D721Med (cell line): ENCODE data around the gene FMOD.
"Not testable (repeated sequence)": the region's sequence is repeated elsewhere in the genome, so short reads cannot be mapped to it uniquely, and the experiment has no call there.

ENCODE experiments used
- DNase-seq: peaks from one replicate; pipeline ENCODE4 v3.0.0; 2011; ENCODE audit warnings: low spot score; ENCODE audit not compliant: insufficient read length
- FAIRE-seq: peaks from 2 replicates; lab custom pipeline; 2011; peaks lifted over from hg19 to GRCh38; lab: Jason Lieb, UNC
- CTCF ChIP-seq: IDR thresholded peaks from 2 replicates; pipeline ENCODE4 v1.5.1; 2012; ENCODE audit warnings: mild to moderate bottlenecking, control low read depth; ENCODE audit not compliant: insufficient read depth; ENCODE audit errors: missing control alignments

The FMOD gene

DNA sequence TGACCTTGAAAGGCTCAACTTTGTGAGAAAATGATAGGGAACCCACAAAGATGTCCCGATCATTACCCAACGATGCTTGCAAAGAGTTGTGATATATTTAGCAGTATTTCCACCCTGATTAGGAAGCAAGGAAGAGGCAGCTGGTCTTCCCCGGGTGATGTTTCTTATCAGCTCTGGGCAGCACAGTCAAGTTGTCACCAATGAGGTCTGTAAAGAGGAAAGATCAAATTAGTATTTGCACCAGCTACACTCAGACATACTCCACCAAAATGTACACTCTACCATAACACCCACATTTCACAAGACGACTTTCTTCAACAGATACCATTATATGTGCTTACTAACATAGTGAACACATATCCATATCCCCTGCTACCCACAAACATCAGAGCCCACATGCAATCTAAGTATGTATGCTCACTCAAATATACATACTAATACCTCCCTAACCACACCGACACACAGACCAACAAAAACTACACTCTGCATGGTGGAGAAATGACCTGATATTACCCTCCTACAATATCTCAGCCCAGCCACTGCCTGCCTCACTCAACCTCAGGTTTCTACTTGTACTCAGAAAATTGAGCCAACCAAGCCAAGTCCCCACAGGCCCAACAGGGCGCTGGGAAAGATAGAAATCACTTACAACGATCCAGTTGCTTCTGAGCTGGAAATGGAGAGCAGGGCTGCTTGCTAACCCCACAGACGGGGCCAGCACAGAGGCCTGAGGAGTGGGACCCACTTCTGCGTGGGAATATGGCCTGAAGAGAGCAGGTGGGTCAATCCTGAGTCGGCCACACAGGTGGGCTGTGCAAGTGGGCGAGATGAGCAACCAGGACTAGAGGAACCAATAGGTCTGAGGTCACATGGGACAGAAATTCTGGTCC is 50.2 kb downstream of the FMOD start:
- DNase-seq (no peak), FAIRE-seq (no peak)
- no peak for TF ChIP-seq CTCF

DNA sequence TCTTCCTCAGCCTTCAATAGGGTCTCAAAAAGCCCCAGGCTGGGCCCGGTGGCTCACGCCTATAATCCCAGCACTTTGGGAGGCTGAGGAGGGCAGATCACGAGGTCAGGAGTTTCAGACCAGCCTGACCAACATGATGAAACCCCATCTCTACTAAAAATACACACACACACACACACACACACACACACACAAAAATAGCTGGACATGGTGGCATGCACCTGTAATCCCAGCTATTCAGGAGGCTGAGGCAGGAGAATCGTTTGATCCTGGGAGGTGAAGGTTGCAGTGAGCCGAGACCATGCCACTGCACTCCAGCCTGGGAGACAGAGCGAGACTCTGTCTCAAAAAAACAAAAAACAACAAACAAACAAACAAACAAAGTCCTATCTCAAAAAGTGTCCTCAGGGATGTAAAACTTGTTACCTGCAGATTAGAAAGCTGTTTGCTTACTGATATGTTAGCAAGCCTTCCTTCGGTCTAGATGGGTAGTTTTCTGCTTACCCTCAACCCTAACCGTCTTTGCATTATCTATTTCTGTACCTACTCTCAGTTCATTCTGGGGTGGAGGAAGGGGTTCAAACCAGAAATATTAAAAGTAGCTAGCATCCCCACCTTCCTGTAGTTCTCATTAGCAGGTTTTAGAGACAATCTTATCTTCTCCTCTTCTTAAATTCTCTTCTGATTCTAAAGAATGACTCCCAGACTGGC is 51.0 kb downstream of the FMOD start:
- not testable (repeated sequence) for DNase-seq, FAIRE-seq

- no peak for FAIRE-seq
Measured at GRCh38 chr1:203299169-203299568, 51.8 kb downstream of the FMOD start.

DNA sequence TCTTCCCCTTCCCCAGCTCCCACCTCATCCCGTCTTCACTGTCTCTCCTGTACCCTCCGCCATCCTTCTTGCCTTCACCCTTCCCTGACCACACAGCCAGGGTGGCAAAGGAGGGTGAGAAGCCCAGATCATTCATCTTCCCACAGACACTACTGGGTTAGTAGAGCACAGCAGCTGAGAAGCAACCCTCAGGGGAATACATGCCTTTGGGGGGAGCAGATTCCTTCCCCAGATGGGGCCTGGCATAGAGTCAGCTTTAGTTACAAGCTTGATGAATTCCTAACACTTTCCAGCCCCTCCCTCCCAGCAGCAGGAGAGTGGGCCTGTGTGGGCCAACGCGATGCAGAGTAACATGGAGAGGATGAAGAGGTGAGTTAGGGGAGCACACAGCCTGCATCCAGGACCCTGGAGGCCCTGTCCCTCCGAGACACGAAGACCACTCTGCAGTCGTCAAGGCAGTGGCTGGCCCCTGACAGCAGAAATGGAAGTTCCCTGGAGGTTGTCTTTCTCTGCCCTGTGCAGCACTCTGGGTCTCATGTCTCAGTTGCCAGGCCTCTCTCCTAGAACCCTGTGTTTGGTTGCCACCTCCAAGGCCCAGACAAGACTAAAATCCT is 54.4 kb downstream of the FMOD start:
- FAIRE-seq (no peak), DNase-seq (no peak)
- no peak for TF ChIP-seq CTCF

More at GRCh38 chr1:203299169-203299568, 51.8 kb downstream of the FMOD start:
- DNase-seq: no peak
- TF ChIP-seq CTCF: no peak

DNA sequence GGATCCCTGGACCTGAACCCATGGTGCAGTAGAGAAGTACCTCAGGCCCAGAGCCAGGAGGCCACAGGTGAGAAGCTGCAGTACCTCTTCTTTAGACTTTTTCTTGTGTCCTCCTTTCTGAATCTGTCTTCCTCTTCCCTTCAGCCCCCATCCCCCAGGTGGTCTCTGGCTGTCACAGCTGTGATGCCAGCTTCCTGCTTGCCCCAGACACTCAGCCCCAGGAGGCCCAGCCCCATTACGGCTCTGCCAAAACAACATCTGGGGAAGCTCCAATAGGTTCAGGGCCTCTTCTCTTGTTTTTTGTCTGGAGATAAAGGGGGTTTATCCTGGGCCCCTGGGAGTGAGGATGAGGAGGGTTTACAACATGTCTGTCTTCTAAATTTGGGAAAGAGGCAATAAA is 55.1 kb downstream of the FMOD start:
- DNase-seq (no peak), FAIRE-seq (no peak)
- TF ChIP-seq CTCF: no peak

GRCh38 chr1:203291201-203292096 is 59.5 kb downstream of the FMOD start:
- FAIRE-seq (no peak), DNase-seq (no peak)

More at GRCh38 chr1:203291201-203292096, 59.5 kb downstream of the FMOD start:
- no peak for TF ChIP-seq CTCF
